B cell (primary cell): Measurements from ENCODE around the gene PHF23. TPM values are rescaled to one million over a fixed set of nuclear protein-coding genes. Genes with fewer than 3 reads are reported as not detected.

ENCODE experiments used
- ATAC-seq: fragments of 200-7000 bp; cut with Tn5 transposase; one replicate; pipeline ENCODE4 v1.10.0; 2021; ENCODE audit warnings: low read depth, mild to moderate bottlenecking, moderate number of reproducible peaks, moderate library complexity
- CTCF ChIA-PET: fragments of 350-600 bp; sonication (Branson Sonifier 250); formaldehyde crosslinking; loops from one replicate; lab custom pipeline; 2021; ENCODE audit warnings: antibody characterized with exemption, inconsistent platforms; lab: Charles Lee
- POLR2A ChIA-PET: fragments of 350-600 bp; sonication (Branson Sonifier 250); formaldehyde crosslinking; loops from one replicate; lab custom pipeline; 2021; ENCODE audit warnings: antibody characterized with exemption; lab: Charles Lee
- DNase-seq: peaks from one replicate; pipeline ENCODE4 v3.0.0; 2013
- H2AFZ ChIP-seq: 2 replicates; pipeline ENCODE4 v1.6.1; 2012; ENCODE audit warnings: mild to moderate bottlenecking, low read depth, low read length; ENCODE audit not compliant: insufficient read depth, poor library complexity, severe bottlenecking
- H3K27ac ChIP-seq, 2 donors: 1 replicate in 1 of 2; 2 replicates in 1 of 2; pipeline ENCODE4 v1.5.1; 2012 to 2013; ENCODE audit warnings: low read length in 2 of 2, mild to moderate bottlenecking in 2 of 2, moderate library complexity in 1 of 2
- H3K27me3 ChIP-seq, 4 experiments: fragments of 200-600 bp in 1 of 4; sonication (generic) in 1 of 4; replicated peaks in 1 of 4; 1 replicate in 2 of 4; 2 replicates in 2 of 4; pipeline versions ENCODE4 v1.6.1 to v1.7.0; 2013 to 2016; ENCODE audit warnings: low read length in 3 of 4, mild to moderate bottlenecking in 2 of 4, mixed read lengths in 1 of 4, moderate library complexity in 1 of 4; ENCODE audit not compliant: insufficient read depth in 4 of 4, control insufficient read depth in 3 of 4; ENCODE audit errors: control extremely low read depth in 1 of 4
- H3K36me3 ChIP-seq, 2 experiments: replicated peaks in 1 of 2; 1 replicate in 1 of 2; 2 replicates in 1 of 2; pipeline versions ENCODE4 v1.6.1 to v1.7.1; 2013; ENCODE audit warnings: low read length in 1 of 2; ENCODE audit not compliant: insufficient read depth in 2 of 2, control insufficient read depth in 1 of 2; ENCODE audit errors: control extremely low read depth in 1 of 2, extremely low read depth in 1 of 2
- H3K4me1 ChIP-seq, 2 donors: fragments of 200-600 bp in 1 of 2; sonication (generic) in 1 of 2; 1 replicate in 1 of 2; 2 replicates in 1 of 2; pipeline versions ENCODE4 v1.5.1 to v1.6.1; 2013 to 2017; ENCODE audit warnings: low read length in 2 of 2; ENCODE audit not compliant: control insufficient read depth in 2 of 2, insufficient read depth in 2 of 2
- H3K4me2 ChIP-seq: replicated peaks from 2 replicates; pipeline ENCODE3; 2012; ENCODE audit warnings: mild to moderate bottlenecking, low read depth, low read length; ENCODE audit not compliant: poor library complexity, severe bottlenecking
- H3K4me3 ChIP-seq, 5 experiments: fragments of 200-600 bp in 1 of 5; sonication (generic) in 1 of 5; 1 replicate in 3 of 5; 2 replicates in 2 of 5; pipeline versions ENCODE4 v1.5.1 to v1.7.0; 2011 to 2016; ENCODE audit warnings: low read length in 4 of 5, mild to moderate bottlenecking in 4 of 5, low read depth in 2 of 5, control low read depth in 1 of 5, moderate library complexity in 1 of 5; ENCODE audit not compliant: insufficient read depth in 1 of 5; ENCODE audit errors: control extremely low read depth in 1 of 5, extremely low read depth in 1 of 5
- H3K79me2 ChIP-seq: fragments of 200-600 bp; sonication (generic); one replicate; pipeline ENCODE4 v1.6.0; 2016; ENCODE audit warnings: low read length; ENCODE audit not compliant: control insufficient read depth, insufficient read depth
- H3K9ac ChIP-seq: fragments of 200-600 bp; sonication (generic); 2 replicates; pipeline ENCODE4 v1.6.1; 2017; ENCODE audit warnings: mild to moderate bottlenecking, low read length, moderate library complexity
- H3K9me3 ChIP-seq, 3 donors: one replicate each; pipeline versions ENCODE4 v1.6.1 to v1.7.1; 2013; ENCODE audit warnings: low read length in 2 of 3; ENCODE audit not compliant: control insufficient read depth in 2 of 3, insufficient read depth in 1 of 3; ENCODE audit errors: control extremely low read depth in 1 of 3
- H4K20me1 ChIP-seq: 2 replicates; pipeline ENCODE4 v1.6.0; 2012; ENCODE audit warnings: mild to moderate bottlenecking, low read length; ENCODE audit not compliant: insufficient read depth, control insufficient read depth, poor library complexity, severe bottlenecking
- H3K27ac Mint-ChIP-seq: one replicate; pipeline ENCODE4 v1.8.0; 2021; ENCODE audit warnings: mixed read lengths
- H3K27me3 Mint-ChIP-seq: one replicate; pipeline ENCODE4 v1.8.0; 2021; ENCODE audit warnings: mixed read lengths
- H3K4me1 Mint-ChIP-seq: one replicate; pipeline ENCODE4 v1.8.0; 2021; ENCODE audit warnings: mixed read lengths
- H3K4me3 Mint-ChIP-seq: one replicate; pipeline ENCODE4 v1.8.0; 2021; ENCODE audit warnings: mixed read lengths
- H3K9me3 Mint-ChIP-seq: one replicate; pipeline ENCODE4 v1.8.0; 2022; ENCODE audit warnings: mixed read lengths; ENCODE audit not compliant: insufficient read depth
- CTCF ChIP-seq: fragments of 200-600 bp; IDR thresholded peaks from one replicate; pipeline ENCODE4 v1.8.0; 2022; ENCODE audit warnings: antibody characterized with exemption, mild to moderate bottlenecking
- EZH2 ChIP-seq: IDR thresholded peaks from 2 replicates; pipeline ENCODE4 v1.6.1; 2012; ENCODE audit warnings: borderline replicate concordance, low read depth, mild to moderate bottlenecking, moderate library complexity, low read length; ENCODE audit not compliant: insufficient read depth, poor library complexity, severe bottlenecking
- WGBS: methylation state at CpG from one replicate; pipeline ENCODE4 v1.1.5; 2013; ENCODE audit warnings: missing lambda C conversion rate; ENCODE audit not compliant: insufficient coverage; 5-methylcytosine and 5-hydroxymethylcytosine counted together
- intact Hi-C: fragments of 100-400 bp; cut with micrococcal nuclease; formaldehyde crosslinking; loops from one replicate; pipeline ENCODE4 v1.10.0; 2022
- polyA plus RNA-seq: library from polyadenylated mRNA; depleted of rRNA; stranded (reverse); fragments of >200 nt; gene quantifications from 2 replicates; pipeline ENCODE4 v1.2.3, GENCODE V29; 2012
- total RNA-seq, 2 donors: library from RNA; stranded (reverse); fragments of 120-200 nt in 1 of 2; gene quantifications; 1 replicate in 1 of 2; 2 replicates in 1 of 2; pipeline versions ENCODE4 v1.2.3 to v1.2.4, GENCODE V29; 2013 to 2022

Gene PHF23
- total and polyA plus RNA-seq, 2 donors (not counting 1 experiment from before 2014, with no cell fraction given) = 17.6 to 42.3 TPM

GRCh38 chr17:7256766-7257456 lies 17.7 kb upstream of the PHF23 start:
- Histone ChIP-seq H3K9ac (no peak overlapping the region), H3K79me2 (peaks cover 12% of the 10 kb centered on the region)

More at GRCh38 chr17:7256766-7257456, 17.7 kb upstream of the PHF23 start:
- intact Hi-C loops = no loop called here
- ChIA-PET CTCF (interaction anchor here (1.2 to 1.7 kb wide), 2 partner anchors 36 to 40 kb away, joined by 3 read pairs; no protein-coding TSS in a partner anchor), POLR2A (interaction anchor here (0.6 to 0.7 kb wide), 2 partner anchors 31 to 292 kb away, joined by 3 to 4 read pairs; partner anchors contain the start of gene TNFSF12)
- no peaks in the 10 kb centered on the region for H4K20me1 ChIP-seq
- no peak overlapping the region for H3K4me3 ChIP-seq
- DNase-seq (no peak), ATAC-seq (no peak)
- no peaks in the 10 kb centered on the region for H3K9me3 ChIP-seq
- H3K27me3 Mint-ChIP-seq = no peaks in the 10 kb centered on the region
- H3K36me3 ChIP-seq = peaks cover 9 to 45% of the 10 kb centered on the region in 2 experiments
- no peak overlapping the region for H3K4me2 ChIP-seq
- H3K4me3 Mint-ChIP-seq = no peak overlapping the region
- peaks cover 27% of the 10 kb centered on the region for H3K4me1 Mint-ChIP-seq
- H3K27me3 ChIP-seq = peaks cover 0 to 2% (median under 1%) of the 10 kb centered on the region in 4 experiments
- peaks cover 17 to 24% of the 10 kb centered on the region in 2 donors for H3K4me1 ChIP-seq
- WGBS = 96% methylated on average over 7 of the region's 8 CpGs
- no peak overlapping the region for H2AFZ ChIP-seq
- TF ChIP-seq CTCF (no peak), EZH2 (no peak)
- H3K27ac Mint-ChIP-seq = peak overlapping the region; percentile 12
- H3K9me3 Mint-ChIP-seq = no peaks in the 10 kb centered on the region
- H3K27ac ChIP-seq = no peak overlapping the region
